CD4-positive, alpha-beta T cell treated with Interleukin-6 for 4 hours (primary cell): ENCODE measurements around the gene PTPRN2.

Source experiments
- DNase-seq: peaks from one replicate; pipeline ENCODE4 v3.0.0-alpha.2; 2020; ENCODE audit warnings: mixed read lengths

The PTPRN2 gene

DNA sequence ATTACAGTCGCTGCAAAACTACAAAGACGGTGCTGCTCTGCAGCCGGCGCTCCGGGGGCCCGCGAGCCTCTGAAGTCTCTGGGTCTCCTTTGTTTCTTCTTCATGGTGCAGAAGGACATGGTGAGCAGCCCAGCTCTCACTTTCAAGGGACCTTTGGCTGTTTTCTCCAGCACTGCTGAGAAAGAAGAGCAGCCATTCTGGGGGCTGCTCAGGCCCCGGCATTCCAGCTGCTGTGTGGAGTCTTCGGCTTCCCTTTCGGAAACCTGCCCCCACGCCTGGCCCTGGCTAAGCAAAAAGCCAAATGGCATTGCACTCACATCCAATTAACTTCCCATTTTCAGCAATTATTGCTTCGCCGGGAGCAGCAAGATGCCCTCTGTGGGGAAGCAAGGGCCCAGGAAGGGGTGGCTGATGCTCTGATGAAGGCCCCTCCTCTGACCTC, 555.7 kb downstream of the PTPRN2 start:
- no peak for DNase-seq

DNA sequence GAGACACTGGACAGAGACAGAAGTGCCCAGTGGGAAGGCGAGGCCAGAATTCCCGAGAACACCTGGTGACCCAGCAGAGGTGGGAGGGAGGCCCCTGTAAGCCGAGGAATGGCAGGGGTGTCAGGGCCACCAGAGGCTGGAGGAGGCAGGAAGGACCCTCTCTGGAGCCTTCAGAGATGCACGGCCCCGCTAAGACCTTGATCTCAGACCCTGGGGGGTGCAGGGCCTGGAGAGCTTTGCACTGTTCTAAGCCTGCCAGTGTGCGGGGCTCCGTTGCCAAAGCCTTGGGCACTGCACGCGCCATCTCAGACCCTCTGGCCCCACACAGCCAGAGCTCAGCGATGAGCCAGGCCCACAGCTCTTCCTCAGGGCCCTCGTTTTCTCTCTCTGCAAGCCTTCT, 557.1 kb downstream of the PTPRN2 start:
- no peak for DNase-seq

DNA sequence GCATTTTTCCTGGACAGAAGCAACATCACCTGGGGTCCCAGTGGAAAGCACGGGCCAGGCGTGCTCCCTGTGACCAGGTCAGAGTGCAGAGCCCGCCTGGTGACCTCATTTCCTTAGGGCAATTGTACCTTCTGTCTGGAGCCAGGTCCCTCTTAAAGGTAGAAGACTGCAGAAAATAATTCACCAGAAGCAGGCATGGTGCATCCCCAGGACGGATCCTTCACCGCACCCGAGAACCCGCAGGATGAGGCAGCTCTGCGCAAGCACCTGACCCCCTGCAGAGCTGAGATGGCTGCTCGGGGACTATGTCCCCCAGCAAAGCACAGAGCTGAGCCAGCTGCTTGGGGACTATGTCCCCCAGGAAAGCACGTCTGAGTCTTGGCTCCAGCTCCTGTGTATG, 557.6 kb downstream of the PTPRN2 start:
- no peak for DNase-seq

DNA sequence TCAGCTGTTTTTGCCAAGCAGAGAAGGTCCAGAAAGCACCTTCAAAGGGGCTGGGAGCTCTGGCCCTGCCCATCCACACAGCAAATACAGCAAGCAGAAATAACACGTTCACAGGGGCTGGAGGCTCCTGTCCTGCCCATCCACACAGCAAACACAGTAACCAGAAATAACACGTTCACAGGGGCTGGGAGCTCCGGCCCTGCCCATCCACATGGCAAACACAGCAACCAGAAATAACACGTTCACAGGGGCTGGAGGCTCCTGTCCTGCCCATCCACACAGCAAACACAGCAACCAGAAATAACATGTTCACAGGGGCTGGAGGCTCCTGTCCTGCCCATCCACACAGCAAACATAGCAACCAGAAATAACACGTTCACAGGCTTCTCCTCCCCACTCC, 558.1 kb downstream of the PTPRN2 start:
- DNase-seq: no peak

DNA sequence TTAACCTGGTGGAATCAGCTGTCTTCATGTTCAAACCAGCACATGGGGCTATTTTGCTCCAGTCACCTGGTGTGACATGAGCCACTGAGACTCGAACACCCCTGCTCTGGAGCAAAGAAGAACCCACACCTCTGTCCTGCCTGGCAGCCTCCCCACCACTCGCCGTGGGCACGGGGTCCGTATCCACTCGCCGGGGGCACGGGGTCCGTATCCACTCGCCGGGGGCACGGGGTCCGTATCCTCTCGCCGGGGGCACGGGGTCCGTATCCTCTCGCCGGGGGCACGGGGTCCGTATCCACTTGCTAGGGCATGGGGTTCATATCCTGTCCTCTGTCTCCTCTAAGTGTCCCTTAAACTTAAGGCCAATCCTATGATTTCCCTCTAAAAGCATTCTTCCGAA, 558.7 kb downstream of the PTPRN2 start:
- DNase-seq: no peak

DNA sequence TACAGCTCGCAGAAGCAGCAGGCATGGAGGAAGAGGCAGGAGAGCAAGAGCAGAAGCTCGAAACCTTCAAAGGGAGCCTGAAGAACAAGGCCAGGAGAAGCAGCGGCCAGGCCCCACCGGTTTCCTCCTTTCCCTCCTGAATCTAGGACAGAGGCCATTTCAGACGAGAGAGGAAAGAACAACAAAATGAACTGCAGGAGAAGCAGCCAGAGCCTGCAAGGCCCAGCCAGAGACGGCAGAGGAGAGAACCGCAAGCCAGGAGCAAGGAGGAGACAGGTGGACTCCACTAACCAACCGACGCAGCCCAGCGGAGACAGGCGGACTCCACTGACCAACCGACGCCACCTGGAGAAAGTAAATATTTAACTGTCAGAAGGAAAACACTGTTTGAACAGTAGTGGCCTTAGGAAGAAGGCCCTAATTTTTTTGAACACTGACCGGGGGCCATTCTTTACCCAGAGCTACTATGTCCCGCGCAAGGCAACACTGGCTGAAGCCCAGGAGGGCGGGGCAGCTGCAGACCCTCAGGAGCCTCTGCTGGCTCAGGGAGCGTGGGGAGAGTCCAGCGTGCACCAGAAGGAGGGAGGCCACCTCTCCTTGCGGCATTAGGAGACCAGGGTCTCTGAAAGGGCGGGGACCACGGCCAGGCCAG, 559.2 kb downstream of the PTPRN2 start:
- DNase-seq: no peak

DNA sequence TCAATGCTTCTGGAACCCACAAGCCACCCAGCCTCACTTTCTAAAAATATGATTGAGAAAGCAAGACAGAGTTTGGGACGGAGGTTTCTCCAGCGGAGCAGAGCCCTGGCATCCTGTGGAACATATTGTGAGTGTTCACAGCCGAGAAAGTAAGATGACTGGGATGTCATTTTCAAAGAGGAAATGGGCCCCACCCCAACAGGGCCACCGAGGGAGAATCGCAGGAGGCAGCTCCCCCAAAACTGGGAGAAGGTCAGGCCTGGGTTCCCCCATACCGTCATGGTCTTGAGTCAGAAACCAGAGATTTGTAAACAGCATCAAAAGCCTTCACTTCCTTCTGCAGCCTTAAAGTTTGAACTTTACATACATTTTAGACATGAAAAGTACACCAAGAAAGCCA, 560.0 kb downstream of the PTPRN2 start:
- DNase-seq: no peak

DNA sequence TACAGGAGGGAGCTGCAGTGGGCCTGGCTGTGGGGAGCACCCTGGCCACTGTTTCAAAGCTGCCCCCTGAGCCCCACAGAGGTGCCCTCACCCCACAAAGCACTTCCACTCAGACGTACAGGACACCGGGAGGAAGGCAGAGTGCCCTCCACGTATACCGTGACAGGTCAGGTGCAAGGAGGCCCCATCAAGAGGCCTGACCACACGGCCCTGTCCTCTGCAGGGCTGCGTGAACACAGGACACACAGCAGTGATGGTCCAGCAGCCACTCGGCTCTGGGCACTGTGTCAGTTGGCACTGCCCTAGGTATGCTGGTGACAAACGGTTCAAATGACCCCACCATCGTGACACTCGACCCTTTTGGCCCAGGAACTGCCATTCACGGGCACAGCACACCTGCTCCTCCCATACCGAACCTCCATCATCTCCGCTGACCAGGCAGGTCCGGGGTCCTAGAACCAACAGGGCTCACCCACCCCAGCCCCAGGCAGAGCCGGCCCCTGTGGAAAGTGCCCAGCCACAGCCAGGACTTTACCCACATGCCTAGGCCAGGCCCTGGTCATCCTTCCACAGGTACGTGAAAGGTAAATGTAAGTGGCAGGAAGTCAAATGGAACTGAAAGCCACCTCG, 560.9 kb downstream of the PTPRN2 start:
- no peak for DNase-seq

DNA sequence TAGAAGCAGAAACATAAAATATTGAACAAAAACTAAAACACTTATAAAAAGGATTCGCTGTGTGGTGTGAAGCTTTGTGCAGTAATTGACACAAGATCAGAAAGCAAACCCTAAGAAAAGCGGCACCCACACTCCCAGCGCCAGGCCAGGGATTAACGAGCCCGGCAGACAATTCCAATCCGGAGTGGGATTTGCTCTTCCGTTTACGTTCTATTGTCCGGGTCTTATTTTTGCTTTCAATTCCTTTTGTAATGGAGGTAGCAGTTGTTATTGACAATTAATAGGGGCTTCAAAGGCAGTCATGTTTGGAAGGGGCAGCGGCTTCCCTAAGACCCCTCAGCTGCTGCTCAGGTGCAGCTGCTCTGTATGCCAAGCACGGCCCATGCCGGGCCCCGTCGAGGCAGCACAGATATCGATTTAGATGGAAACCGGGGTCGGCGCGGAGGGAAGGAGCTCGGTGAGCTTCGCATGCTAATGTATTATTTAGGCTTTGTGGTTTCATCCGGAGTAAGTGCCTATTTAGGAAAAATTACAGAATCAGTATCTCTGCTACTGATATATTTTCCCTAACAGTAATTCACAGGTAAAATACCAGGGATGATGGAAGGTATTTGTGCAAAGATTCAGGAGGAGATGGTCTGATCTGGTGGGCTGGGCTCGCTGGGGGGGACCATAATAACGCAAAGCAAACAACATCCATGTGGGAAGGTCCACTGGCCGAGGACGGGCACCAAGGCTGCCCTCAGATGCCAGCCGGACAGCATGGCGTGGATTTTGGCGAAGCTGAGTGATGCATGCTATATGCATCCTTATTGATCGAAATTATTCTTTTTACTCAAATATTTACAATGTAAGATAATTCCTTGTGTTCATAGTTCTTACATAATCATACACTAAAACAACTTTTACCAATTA, 561.7 kb downstream of the PTPRN2 start:
- DNase-seq: no peak

DNA sequence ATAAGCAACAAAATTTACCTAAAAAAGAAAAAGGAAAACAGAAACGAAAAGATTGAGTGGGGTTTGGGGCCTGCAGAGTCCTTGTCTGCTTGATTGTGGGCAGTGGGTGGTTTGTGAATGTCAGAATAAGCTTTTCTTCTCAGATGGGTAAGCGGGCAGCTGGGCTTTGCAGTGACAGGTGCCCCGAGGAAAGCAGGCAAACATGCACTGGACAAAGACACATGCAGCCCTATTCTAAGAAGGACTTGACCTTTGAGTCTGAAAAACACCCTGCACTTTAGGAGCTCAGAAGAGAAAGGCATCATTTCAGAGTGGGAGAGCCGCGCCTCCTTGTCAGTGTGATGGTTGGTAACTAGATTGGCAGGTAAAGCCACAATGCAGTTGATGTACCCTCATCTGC, 562.7 kb downstream of the PTPRN2 start:
- DNase-seq: no peak

DNA sequence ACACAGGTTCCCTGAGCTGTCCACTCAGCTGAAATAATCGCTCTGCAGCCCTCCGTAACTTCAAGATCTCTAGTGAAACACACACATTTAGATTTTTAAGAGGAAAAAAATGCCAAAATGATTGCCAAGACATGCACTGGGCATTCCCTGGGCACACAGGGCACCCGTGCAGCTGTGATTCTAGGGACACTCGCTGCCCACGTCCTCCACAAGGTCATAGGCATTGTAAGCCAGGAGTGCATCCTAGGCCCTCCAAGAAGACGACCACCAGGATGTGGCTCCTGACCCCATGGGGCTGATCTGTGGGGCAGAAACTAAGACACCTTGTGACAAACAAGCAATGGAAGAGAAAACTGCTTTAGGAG, 563.3 kb downstream of the PTPRN2 start:
- DNase-seq: no peak

DNA sequence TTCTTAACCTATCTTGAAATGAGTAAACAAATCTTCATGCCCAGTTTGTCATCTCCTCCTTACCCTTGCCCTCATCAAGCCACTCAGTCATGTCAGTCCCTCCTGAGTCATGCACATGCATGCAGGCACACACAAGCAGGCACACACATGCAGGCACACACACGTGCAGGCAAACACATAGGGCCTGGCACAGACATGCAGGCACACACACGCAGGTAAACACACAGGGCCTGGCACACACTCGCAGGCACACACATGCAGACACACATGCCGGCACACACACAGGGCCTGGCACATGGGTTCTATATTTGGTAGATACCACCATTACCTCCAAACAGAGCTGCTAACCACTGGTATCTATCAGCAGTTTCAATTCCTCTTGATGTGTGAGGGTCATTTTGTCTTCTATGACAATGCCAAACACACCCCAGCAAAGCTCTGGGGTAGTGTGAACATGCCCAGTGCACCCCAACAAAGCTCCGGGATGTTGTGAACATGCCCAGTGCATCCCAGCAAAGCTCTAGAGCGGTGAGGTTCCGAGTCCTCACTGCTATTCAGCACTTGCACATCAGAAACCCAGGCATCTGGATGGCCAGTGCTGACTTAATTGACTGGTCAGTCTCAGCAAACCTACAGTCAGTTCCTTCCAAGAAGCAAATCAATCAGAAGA, 563.8 kb downstream of the PTPRN2 start:
- DNase-seq: no peak

DNA sequence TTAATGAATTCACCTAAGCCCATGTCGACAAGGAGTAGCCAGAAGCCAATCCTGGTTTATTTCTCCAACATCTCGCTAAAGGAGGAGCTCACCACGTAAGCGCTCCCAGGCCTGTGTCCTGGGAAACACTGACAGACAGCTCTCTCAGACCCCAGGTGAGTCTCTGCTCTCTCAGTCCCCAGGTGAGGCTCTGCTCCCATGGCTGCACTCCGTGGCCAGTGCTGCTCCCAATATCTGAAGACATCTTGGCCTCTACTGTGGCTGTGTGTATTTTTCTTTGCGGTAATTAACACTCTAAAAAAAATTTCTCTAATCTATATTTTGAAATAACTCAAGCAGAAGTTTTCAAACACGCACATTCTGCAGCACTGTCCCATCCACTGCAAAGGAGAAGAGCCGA, 564.5 kb downstream of the PTPRN2 start:
- DNase-seq: no peak

DNA sequence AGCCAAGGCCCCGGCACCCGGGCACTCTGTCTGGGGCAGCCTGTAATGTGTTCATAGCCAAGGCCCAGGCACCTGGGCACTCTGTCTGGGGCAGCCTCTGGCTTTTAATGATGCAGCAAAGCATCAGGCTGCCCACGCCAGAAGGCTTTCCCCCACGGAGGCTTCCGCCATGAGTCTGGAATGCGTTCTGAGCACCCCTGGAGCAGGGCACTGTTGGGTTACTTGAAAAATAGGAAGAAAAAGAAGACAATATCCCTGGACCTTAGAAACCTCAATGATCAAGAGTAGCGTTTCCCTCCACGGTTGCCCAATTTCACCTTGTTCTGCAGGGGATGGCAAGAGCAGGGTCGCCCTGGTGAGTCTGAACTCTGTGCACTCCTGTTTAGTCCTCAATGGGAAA, 565.0 kb downstream of the PTPRN2 start:
- DNase-seq: no peak

DNA sequence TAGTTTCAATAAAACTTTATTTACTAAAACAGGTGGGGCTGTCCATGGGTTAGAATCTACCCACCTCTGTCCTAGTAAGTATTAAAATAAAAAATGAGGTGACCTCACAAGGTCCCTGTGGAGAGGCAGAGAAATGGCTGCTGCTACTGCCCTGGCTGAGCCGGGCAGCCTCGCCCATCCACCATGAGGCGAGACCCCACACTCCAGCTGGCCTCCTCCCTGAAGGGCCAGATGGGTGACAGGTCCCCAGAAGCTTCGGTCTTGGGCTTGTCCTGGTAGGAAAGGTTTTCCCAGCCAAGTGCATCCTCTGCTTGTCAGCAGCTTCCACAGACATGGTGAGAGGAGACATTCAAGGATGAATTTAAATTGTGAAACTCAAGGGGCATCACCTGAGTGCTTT, 565.8 kb downstream of the PTPRN2 start:
- DNase-seq: no peak

DNA sequence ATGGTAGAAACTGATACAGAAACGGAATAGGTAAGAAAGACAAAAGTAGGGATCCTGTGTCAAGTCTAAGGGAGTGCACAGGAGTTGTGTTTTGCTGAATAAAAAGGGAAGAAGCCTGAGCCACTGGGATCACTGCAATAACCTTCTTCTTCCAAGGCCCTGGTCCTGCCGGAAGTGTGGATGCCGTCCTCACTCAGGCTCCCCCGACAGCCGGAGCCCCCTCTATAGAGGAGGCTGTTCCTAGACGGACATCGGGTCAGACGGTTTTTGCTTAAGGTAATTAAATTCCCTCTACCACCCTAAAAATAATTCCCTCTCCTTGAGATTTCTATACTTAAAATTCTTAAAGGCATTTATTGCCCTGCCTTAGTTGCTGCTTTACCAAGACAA, 566.9 kb downstream of the PTPRN2 start:
- DNase-seq: no peak

DNA sequence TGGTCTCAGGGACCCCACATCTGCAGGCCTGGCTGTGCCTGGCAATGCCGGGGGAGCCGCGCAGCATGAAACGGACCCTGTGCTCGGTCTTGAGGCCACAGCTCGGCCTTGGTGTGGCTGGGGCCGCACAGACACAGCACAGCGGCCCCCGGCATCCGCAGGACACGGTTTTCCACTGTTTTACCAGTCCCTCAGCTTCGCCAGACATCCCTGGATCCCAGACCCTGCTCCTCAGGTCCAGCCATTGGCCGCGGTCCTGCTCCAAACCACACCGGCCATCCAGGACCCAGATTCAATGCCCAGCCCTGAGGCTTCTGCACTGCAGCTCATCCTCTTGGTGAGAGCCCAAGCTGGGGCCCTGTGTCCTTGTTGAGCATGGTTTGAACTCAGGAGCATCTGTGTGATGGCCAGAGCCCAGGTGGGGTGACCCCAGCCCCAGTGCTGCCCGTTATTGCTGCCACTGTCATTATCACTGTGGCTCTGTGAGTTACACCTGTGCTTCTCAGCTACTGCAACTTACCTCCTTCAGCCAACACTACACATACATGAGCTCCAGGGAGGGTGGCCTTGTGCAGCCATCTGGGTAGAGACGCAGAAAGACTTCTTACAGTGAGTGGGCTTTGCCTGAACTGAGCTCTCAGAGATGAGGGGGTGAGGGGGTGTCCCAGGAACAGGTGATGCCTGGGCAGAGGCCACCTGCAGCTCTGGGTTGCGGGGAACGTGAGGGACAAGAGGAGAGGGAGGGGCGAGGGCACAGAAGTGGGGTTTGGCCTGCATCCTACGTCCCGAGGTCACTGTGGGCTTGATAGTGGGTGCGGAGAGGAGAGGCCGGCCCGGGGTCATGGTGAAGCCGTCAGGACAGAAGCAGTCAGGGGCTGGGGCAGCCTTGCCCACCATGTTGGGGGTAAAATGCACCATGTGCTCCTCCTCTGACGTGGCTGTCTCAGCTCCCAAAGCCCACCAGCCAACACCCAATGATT, 567.6 kb downstream of the PTPRN2 start:
- no peak for DNase-seq

DNA sequence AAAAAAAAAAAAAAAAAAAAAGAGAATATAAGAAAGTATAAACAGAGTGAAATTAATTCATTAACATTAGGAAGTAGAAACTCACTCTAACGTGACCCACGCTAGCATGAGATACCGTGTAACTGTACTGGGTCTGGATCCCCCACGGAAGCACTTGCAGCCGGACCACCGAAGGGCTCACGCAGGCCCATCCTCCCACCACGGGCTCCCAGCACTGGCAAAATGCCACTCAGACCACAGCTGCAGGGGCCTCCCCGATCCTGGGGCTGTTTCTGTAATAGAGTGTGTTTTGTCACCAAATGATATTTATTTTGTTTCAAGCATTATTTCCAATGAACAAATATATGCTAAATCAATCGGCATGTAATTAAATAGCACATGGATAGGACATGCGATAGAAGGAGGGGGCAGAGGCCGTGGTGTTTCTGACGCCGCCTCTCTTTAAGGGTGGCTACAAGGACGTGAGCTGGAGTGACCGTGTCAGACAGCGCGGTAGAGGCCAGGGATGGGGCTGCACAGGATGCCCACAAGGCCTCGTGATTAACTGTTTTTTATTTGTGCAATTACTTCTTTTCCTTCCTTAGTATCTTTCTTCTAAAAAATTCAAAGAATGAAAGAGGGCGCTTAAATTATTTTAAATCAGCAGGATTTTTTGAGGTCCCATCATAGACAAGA, 568.5 kb downstream of the PTPRN2 start:
- no peak for DNase-seq

DNA sequence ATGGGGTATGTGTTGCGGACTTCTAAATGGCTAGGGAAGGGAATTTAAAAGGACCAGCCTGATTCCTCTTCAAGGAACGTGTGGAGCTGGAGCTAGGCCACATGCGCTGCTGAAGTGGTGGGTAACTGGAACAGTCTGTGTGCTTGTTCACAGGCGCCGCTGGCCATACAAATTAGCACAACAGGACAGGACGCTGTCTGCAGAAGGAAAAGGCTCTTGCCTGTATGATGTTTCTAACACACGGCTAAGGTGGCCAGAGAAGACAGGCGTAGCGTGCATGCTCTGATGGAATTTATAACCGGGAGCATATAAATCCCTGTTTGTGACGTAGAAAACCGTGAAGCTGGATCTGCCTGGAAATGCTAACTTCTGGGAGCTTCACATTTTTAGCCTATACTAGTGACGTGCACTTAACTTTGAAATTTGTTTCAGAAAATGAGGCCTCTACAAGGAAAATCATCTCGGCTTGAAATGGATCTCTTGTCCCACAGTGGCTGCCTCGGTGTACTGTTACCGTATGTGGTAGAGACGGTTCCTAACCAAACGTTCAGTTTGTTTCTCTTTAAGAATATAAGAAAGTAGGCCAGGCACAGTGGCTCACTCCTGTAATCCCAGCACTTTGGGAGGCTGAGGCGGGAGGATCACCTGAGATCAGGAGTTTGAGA, 569.4 kb downstream of the PTPRN2 start:
- no peak for DNase-seq

DNA sequence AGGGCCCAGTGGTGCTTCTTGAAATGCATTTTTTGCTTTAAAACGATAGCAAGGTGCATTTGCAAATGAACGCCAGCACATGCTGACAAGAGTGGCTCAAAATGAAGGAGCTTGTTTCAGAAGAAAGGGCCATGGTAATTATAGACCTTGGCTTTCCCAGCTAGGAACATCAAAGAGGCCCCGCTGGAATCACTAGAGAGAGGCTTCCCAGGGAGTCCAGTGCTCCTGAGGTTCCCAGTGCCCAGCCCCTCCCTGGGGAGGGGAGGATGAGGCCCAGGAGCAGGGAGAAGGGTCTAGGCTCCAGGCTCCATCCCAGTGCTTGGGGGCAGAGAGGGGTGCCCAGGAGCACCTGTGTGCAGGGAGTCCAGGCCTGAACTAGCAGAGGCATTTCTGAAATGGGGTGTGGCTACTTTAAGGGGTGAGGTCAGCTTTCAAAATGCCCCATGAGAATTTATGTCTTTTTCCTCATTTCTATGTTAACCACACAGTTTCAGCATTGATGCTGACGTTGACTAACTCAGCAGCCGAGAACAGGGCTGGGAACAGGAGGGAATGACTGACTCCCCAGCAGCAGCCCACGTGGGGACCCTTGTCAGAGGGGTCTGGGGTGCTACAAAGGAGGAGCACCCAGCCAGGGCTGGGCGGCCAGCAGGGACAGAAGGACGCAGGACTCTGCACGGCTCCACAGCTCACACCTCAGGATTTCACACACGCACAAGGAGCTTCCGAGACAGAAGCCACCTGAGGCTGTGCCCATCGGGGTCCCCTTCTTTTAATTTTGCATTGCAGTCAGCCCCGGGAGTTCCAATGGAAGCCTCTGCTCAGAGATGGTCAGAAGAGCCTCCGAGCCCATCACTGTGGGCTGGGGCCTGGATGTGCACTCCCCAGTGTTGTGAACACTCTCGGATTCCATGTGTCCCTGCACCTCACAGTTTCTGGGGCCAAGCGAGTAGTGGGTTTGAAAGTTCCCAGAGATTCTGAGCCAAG, 570.2 kb downstream of the PTPRN2 start:
- no peak for DNase-seq
